WI38 (cell line): ENCODE data around the gene MED13L.

Experiments used
- H3K4me3 ChIP-seq: 2 replicates; pipeline ENCODE4 v1.5.1; 2011; ENCODE audit warnings: low read depth, mild to moderate bottlenecking, control low read depth, low read length
- CTCF ChIP-seq: IDR thresholded peaks from 2 replicates; pipeline ENCODE4 v1.5.1; 2012; ENCODE audit warnings: low read depth, mild to moderate bottlenecking, control low read depth, low read length

Gene MED13L

GRCh38 chr12:116092162-116092561 is 185.3 kb downstream of the MED13L start:
- H3K4me3 ChIP-seq: no peak overlapping the region
- no peak for TF ChIP-seq CTCF

- no peak overlapping the region for H3K4me3 ChIP-seq
- TF ChIP-seq CTCF: no peak
Observed at GRCh38 chr12:116091579-116091978, 185.9 kb downstream of the MED13L start.

- TF ChIP-seq CTCF: no peak
- no peak overlapping the region for H3K4me3 ChIP-seq
Observed at GRCh38 chr12:116090516-116090915, 187.0 kb downstream of the MED13L start.

- TF ChIP-seq CTCF: no peak
- no peak overlapping the region for H3K4me3 ChIP-seq
Observed at GRCh38 chr12:116089080-116089479, 188.4 kb downstream of the MED13L start.

- TF ChIP-seq CTCF: no peak
- no peak overlapping the region for H3K4me3 ChIP-seq
Observed at GRCh38 chr12:116087962-116088361, 189.5 kb downstream of the MED13L start.

GRCh38 chr12:116087399-116087798 is 190.1 kb downstream of the MED13L start:
- no peak overlapping the region for H3K4me3 ChIP-seq
- no peak for TF ChIP-seq CTCF

GRCh38 chr12:116080415-116080814 is 197.1 kb downstream of the MED13L start:
- no peak for TF ChIP-seq CTCF

GRCh38 chr12:116078396-116078795 is 199.1 kb downstream of the MED13L start:
- TF ChIP-seq CTCF: no peak
- H3K4me3 ChIP-seq: no peak overlapping the region

More at GRCh38 chr12:116080415-116080814, 197.1 kb downstream of the MED13L start:
- H3K4me3 ChIP-seq: no peak overlapping the region
